KMS-11 (cell line): ENCODE results near the gene FADS3.

Experiments used
- H2AFZ ChIP-seq: fragments of 200-600 bp; sonication (generic); 2 replicates; pipeline ENCODE4 v1.6.1; 2016; ENCODE audit warnings: antibody characterized with exemption, mixed run types, low read depth
- H3K27ac ChIP-seq: fragments of 200-600 bp; sonication (generic); 2 replicates; pipeline ENCODE4 v1.6.1; 2016; ENCODE audit warnings: mild to moderate bottlenecking, mixed run types
- H3K27me3 ChIP-seq: fragments of 200-600 bp; sonication (generic); 2 replicates; pipeline ENCODE4 v1.6.1; 2017; ENCODE audit warnings: mild to moderate bottlenecking, low read depth, mixed run types, moderate library complexity; ENCODE audit not compliant: insufficient read depth
- H3K36me3 ChIP-seq: fragments of 200-600 bp; sonication (generic); 2 replicates; pipeline ENCODE4 v1.6.1; 2017; ENCODE audit warnings: mild to moderate bottlenecking, mixed run types; ENCODE audit not compliant: insufficient read depth
- H3K4me1 ChIP-seq: fragments of 200-600 bp; sonication (generic); 2 replicates; pipeline ENCODE4 v1.6.1; 2016; ENCODE audit warnings: mild to moderate bottlenecking, low read depth, mixed run types; ENCODE audit not compliant: poor library complexity, severe bottlenecking
- H3K4me2 ChIP-seq: fragments of 200-600 bp; sonication (generic); 2 replicates; pipeline ENCODE4 v1.7.0; 2016; ENCODE audit warnings: mild to moderate bottlenecking, mixed run types
- H3K4me3 ChIP-seq: fragments of 200-600 bp; sonication (generic); IDR thresholded peaks from 2 replicates; pipeline ENCODE4 v1.6.1; 2017; ENCODE audit warnings: low read depth, low read length, mixed read lengths; ENCODE audit not compliant: insufficient read depth
- H3K79me2 ChIP-seq: fragments of 200-600 bp; sonication (generic); 2 replicates; pipeline ENCODE4 v1.6.1; 2016; ENCODE audit warnings: low read depth, mixed run types; ENCODE audit not compliant: insufficient read depth
- H3K9ac ChIP-seq: fragments of 200-600 bp; sonication (generic); 2 replicates; pipeline ENCODE4 v1.6.1; 2016; ENCODE audit warnings: mild to moderate bottlenecking, mixed run types
- H4K20me1 ChIP-seq: fragments of 200-600 bp; sonication (generic); 2 replicates; pipeline ENCODE4 v1.6.1; 2016; ENCODE audit warnings: mild to moderate bottlenecking, mixed run types; ENCODE audit not compliant: insufficient read depth
- CTCF ChIP-seq: fragments of 200-600 bp; sonication (generic); conservative IDR thresholded peaks from 2 replicates; pipeline ENCODE4 v1.6.1; 2017; ENCODE audit warnings: low read depth, mild to moderate bottlenecking, antibody characterized with exemption, low read length, moderate library complexity, mixed read lengths

Gene FADS3

GRCh38 chr11:61827571-61828378 is 63.6 kb downstream of the FADS3 start, which contains the start of gene FADS2:
TSS of gene FADS2 (plus strand) at chr11:61828300. CDS start at chr11:61828391, 91 bp downstream.
- Histone ChIP-seq H3K36me3 (no peaks in the 10 kb centered on the region), H3K27me3 (peaks cover 6% of the 10 kb centered on the region; the same call in 1 of the 2 replicates), H3K79me2 (no peaks in the 10 kb centered on the region), H3K4me3 (no peak within 1 kb of the TSS), H4K20me1 (no peaks in the 10 kb centered on the region), H3K4me2 (no peak within 1 kb of the TSS), H2AFZ (no peak within 1 kb of the TSS), H3K27ac (no peak within 1 kb of the TSS), H3K4me1 (no peaks in the 10 kb centered on the region), H3K9ac (no peak within 1 kb of the TSS)
- TF ChIP-seq CTCF: no peak

GRCh38 chr11:61826930-61827570 is 64.3 kb downstream of the FADS3 start:
- H3K79me2 ChIP-seq: no peaks in the 10 kb centered on the region

More at GRCh38 chr11:61826930-61827570, 64.3 kb downstream of the FADS3 start:
- Histone ChIP-seq H3K4me2 (no peak overlapping the region), H3K36me3 (no peaks in the 10 kb centered on the region), H4K20me1 (no peaks in the 10 kb centered on the region), H3K4me1 (no peaks in the 10 kb centered on the region), H3K4me3 (no peak overlapping the region), H3K9ac (no peak overlapping the region), H3K27ac (no peak overlapping the region), H3K27me3 (peaks cover 6% of the 10 kb centered on the region; the same call in 1 of the 2 replicates), H2AFZ (no peak overlapping the region)
- no peak for TF ChIP-seq CTCF
